Body of pancreas (tissue), 4 donors: ENCODE results near the gene RINL. TPM values are rescaled to one million over a fixed set of nuclear protein-coding genes. Genes with fewer than 3 reads are reported as not detected.
A peak's percentile ranks its signal among the peaks of the same experiment; 100 is the strongest.

ENCODE experiments used
- ATAC-seq: fragments of 150-250 bp; one replicate; pipeline ENCODE4 v1.9.1; 2016
- DNase-seq, 4 donors: peaks; one replicate each; pipeline ENCODE4 v3.0.0-alpha.2; 2019
- H3K27ac ChIP-seq, 4 donors: fragments of 200-600 bp; sonication (generic); 1 replicate in 3 of 4; 2 replicates in 1 of 4; pipeline versions ENCODE4 v1.5.1 to v1.6.1; 2016 to 2019; ENCODE audit warnings: mild to moderate bottlenecking in 1 of 4, mixed read lengths in 1 of 4, moderate library complexity in 1 of 4
- H3K27me3 ChIP-seq, 2 donors: fragments of 200-600 bp; sonication (generic); one replicate each; pipeline ENCODE4 v1.6.0; 2016; ENCODE audit warnings: mild to moderate bottlenecking in 1 of 2
- H3K36me3 ChIP-seq, 2 donors: fragments of 200-600 bp; sonication (generic); replicated peaks in 1 of 2; 2 replicates each; pipeline ENCODE4 v1.5.1; 2016; ENCODE audit warnings: low read depth in 2 of 2; ENCODE audit not compliant: insufficient read depth in 1 of 2
- H3K4me1 ChIP-seq: fragments of 200-600 bp; sonication (generic); one replicate; pipeline ENCODE4 v1.6.0; 2016
- H3K4me3 ChIP-seq, 2 donors: fragments of 200-600 bp; sonication (generic); 1 replicate in 1 of 2; 2 replicates in 1 of 2; pipeline ENCODE4 v1.5.1; 2016 to 2019
- H3K9me3 ChIP-seq, 3 donors: fragments of 200-600 bp; sonication (generic); 1 replicate in 2 of 3; 2 replicates in 1 of 3; pipeline ENCODE4 v1.5.1; 2016
- POLR2A ChIP-seq, 3 donors: fragments of 450-650 bp; IDR thresholded peaks; one replicate each; pipeline ENCODE4 v1.6.1; 2016; ENCODE audit warnings: antibody characterized with exemption in 3 of 3, mild to moderate bottlenecking in 2 of 3
- WGBS, 2 donors: methylation state at CpG; one replicate each; pipeline ENCODE4 v1.1.5; 2017; 5-methylcytosine and 5-hydroxymethylcytosine counted together
- intact Hi-C: fragments of 100-400 bp; cut with DNase I; formaldehyde crosslinking; loops from one replicate; pipeline ENCODE4 v1.15.1; 2023
- total RNA-seq, 2 donors: library from RNA; depleted of rRNA; stranded (reverse); fragments of >200 nt; gene quantifications; one replicate each; pipeline ENCODE4 v1.1.0, GENCODE V29; 2016
- TF ChIP-seq, protein P1 (sequence below), 7 experiments: fragments of 450-650 bp in 4 of 7; fragments of 200-600 bp in 3 of 7; sonication (generic) in 3 of 7; IDR thresholded peaks; one replicate each; pipeline ENCODE4 v1.5.1; 2016 to 2019; ENCODE audit warnings: antibody characterized with exemption in 7 of 7

RINL gene
- total RNA-seq, 2 donors from 2014 or later: 6.9 to 13.7 TPM

DNA sequence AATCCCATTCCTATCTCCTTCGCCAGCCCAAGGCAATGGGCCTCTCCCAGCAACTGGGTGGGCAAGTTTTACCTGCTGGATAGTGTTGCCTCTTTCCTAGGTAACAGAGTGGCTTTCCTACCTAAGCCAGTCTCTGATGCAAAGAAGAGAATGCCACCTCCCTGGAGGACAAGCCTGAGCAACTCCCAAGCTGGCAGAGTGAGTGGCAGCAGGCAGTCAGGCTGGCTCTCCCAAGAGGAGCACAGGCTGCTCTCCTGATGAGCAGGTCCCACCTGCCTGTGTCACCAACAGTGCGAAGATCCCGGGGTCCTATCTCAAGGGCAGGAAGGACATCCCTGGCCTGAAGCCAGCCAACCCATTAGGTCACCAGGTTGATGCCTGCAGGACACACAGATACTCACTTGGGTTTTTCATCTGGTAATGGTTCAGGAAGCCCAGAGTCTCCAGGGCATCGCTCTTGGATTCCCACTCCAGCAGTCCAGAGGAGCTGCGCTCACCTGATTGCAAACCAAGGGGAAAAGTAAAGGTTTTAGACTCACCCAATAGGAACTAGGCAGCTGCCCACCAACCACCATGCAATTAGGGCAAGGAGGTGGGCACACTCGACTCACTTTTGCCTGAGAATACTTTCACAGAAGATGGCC, 41.0 kb downstream of the RINL start:
- Histone ChIP-seq H3K27ac (peak overlapping the region; percentile 23 to 65 (median 40)), H3K9me3 (no peaks in the 10 kb centered on the region), H3K4me1 (peaks cover 77% of the 10 kb centered on the region), H3K4me3 (no peak overlapping the region), H3K36me3 (peaks cover 9 to 41% of the 10 kb centered on the region in 2 donors), H3K27me3 (no peaks in the 10 kb centered on the region)
- 64 to 87% methylated on average over 3 to 6 of the region's 6 CpGs for WGBS, 2 donors
- TF ChIP-seq, protein P1, sequence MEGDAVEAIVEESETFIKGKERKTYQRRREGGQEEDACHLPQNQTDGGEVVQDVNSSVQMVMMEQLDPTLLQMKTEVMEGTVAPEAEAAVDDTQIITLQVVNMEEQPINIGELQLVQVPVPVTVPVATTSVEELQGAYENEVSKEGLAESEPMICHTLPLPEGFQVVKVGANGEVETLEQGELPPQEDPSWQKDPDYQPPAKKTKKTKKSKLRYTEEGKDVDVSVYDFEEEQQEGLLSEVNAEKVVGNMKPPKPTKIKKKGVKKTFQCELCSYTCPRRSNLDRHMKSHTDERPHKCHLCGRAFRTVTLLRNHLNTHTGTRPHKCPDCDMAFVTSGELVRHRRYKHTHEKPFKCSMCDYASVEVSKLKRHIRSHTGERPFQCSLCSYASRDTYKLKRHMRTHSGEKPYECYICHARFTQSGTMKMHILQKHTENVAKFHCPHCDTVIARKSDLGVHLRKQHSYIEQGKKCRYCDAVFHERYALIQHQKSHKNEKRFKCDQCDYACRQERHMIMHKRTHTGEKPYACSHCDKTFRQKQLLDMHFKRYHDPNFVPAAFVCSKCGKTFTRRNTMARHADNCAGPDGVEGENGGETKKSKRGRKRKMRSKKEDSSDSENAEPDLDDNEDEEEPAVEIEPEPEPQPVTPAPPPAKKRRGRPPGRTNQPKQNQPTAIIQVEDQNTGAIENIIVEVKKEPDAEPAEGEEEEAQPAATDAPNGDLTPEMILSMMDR (IDR thresholded peaks at IDR 0.05): no peak
- no peak for TF ChIP-seq POLR2A (IDR thresholded peaks at IDR 0.05)
- DNase-seq: peak in 1 of 4 donors; percentile 37
- ATAC-seq: no peak
- intact Hi-C loops: no loop called here

DNA sequence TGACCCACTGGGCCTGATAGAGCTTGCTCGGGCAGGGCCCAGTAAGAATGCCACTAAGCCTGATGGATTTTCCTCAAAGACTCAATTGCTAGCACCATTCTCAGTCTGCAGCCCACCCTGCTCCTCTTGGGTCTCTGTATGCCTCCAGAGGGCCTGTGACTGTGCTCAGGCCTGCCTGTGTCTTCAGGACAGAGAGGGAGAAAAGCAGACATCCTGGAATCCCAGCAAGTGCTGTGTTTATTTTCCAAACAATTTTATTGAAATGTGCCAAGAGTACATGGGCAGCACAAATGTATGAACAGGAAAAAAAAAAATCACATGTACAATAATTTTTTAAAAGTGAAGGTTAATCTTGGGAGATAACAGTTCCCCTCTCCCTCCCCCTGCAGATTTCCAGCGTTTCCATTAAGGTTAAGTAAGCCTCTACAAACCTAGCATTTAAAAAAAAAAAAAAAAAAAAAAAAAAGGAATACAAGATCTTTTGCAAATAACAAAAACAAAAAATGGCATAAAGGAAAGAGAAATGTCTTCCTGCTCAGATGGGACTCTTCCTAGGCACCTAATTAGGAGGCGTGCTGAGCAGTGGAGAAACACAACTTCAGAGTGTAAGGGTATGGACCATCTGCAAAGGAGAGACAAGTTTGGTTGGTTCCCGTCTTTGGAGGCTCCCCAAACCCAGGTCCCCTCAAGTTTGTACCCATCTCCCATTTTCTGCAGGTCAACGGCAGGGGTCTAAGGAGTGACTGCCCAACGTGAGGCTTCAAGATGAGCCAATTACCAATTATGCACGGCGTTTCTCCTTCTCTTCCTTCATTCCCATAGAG, 41.7 kb downstream of the RINL start:
- intact Hi-C loops: no loop called here
- TF ChIP-seq, protein P1 (IDR thresholded peaks at IDR 0.05): no peak
- TF ChIP-seq POLR2A (IDR thresholded peaks at IDR 0.05): no peak
- 70 to 76% methylated on average over 7 to 8 of the region's 8 CpGs for whole genome bisulfite sequencing, 2 donors
- ATAC-seq (no peak), DNase-seq (no peak)
- Histone ChIP-seq H3K9me3 (no peaks in the 10 kb centered on the region), H3K27me3 (no peaks in the 10 kb centered on the region), H3K4me1 (peaks cover 71% of the 10 kb centered on the region), H3K36me3 (peaks cover 9 to 35% of the 10 kb centered on the region in 2 donors), H3K27ac (peak overlapping the region; percentile 23 to 66 (median 52)), H3K4me3 (no peak overlapping the region)

DNA sequence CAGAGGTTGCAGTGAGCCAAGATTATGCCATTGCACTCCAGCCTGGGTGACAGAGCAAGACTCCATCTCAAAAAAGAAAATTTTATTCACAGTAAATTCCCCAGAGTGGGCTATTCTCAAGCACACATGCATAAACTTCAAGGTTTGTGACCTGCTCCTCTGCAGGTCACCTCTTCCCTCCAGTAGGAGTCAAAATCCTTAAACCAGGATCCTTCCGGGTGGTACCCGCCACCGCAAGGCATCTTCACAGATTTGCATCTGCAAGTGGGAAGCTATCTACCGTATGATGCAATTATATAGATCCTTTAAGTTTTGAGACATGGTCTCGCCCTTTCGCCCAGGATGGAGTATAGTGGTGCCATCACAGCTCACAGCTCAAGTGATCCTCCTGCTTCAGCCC, 43.5 kb downstream of the RINL start:
- no peak for TF ChIP-seq POLR2A (IDR thresholded peaks at IDR 0.05)
- TF ChIP-seq, protein P1 (IDR thresholded peaks at IDR 0.05): no peak
- intact Hi-C loops: no loop called here
- 93 to 97% methylated on average over 6 of the region's 6 CpGs for WGBS, 2 donors

DNA sequence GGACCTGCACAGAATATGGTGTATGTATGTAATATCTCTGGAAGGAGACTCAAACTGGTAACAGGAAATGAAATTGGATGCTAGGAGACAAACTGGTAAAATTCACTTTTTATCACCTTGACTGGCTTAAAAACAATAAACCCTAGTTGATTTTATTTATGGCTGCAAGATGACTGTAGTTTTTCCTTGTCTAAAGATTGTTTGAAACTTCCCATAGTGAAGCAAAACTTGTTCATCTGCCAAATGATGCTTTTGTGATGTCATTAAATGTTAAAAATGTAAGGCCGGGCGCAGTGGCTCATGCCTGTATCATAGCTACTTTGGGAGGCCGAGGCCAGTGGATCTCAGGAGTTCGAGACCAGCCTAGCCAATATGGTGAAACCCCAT, 44.0 kb downstream of the RINL start:
- no peaks in the 10 kb centered on the region for H3K9me3 ChIP-seq
- peaks cover 9 to 21% of the 10 kb centered on the region in 2 donors for H3K36me3 ChIP-seq
- WGBS, 2 donors: 91 to 94% methylated on average over 4 of the region's 4 CpGs
- H3K4me1 ChIP-seq: peaks cover 66% of the 10 kb centered on the region
- no peak for DNase-seq
- TF ChIP-seq, protein P1 (IDR thresholded peaks at IDR 0.05): no peak
- TF ChIP-seq POLR2A (IDR thresholded peaks at IDR 0.05): no peak
- H3K27me3 ChIP-seq: no peaks in the 10 kb centered on the region
- no peak overlapping the region for H3K4me3 ChIP-seq
- intact Hi-C loops: no loop called here
- H3K27ac ChIP-seq: no peak overlapping the region
- ATAC-seq: no peak

More for the DNA sequence above, 43.5 kb downstream of the RINL start:
- ATAC-seq (no peak), DNase-seq (no peak)
- H3K4me1 ChIP-seq: peaks cover 71% of the 10 kb centered on the region
- H3K9me3 ChIP-seq: no peaks in the 10 kb centered on the region
- H3K27me3 ChIP-seq: no peaks in the 10 kb centered on the region
- H3K27ac ChIP-seq: peak overlapping the region in 1 of 4 donors; percentile 66
- H3K4me3 ChIP-seq: no peak overlapping the region
- H3K36me3 ChIP-seq: peaks cover 9 to 23% of the 10 kb centered on the region in 2 donors
